Measurements from ENCODE around the gene MXRA8. TPM values are rescaled to one million over a fixed set of nuclear protein-coding genes. Genes with fewer than 3 reads are reported as not detected.

The MXRA8 gene
- total RNA-seq, 1 donor from 2014 or later = 20.2 TPM

DNA sequence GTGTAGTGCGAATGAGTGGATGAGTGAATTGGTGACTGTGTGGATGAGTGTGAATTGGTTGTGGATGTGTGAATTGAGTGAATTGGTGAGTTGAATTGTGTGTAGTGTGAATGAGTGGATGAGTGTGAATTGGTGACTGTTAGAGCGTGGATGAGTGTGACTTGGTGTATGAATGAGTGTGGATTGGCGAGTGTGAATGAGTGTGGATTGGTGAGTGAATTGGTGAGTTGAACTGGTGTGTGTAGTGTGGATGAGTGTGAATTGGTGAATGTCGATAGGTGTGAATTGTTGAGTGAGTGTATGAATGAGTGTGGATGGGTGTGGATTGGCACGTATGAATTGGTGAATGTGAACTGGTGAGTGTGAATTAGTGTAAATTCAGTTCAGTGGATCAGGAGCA lies 9.0 kb upstream of the MXRA8 start:
- Histone ChIP-seq H3K4me3 (no peak overlapping the region), H3K27ac (replicated peaks) (no peak overlapping the region), H3K4me1 (peaks cover 12% of the 10 kb centered on the region), H3K36me3 (no peaks in the 10 kb centered on the region), H3K9me3 (replicated peaks) (no peaks in the 10 kb centered on the region), H3K27me3 (ENCODE audit: low read depth) (no peaks in the 10 kb centered on the region)
- TF ChIP-seq, protein P1, sequence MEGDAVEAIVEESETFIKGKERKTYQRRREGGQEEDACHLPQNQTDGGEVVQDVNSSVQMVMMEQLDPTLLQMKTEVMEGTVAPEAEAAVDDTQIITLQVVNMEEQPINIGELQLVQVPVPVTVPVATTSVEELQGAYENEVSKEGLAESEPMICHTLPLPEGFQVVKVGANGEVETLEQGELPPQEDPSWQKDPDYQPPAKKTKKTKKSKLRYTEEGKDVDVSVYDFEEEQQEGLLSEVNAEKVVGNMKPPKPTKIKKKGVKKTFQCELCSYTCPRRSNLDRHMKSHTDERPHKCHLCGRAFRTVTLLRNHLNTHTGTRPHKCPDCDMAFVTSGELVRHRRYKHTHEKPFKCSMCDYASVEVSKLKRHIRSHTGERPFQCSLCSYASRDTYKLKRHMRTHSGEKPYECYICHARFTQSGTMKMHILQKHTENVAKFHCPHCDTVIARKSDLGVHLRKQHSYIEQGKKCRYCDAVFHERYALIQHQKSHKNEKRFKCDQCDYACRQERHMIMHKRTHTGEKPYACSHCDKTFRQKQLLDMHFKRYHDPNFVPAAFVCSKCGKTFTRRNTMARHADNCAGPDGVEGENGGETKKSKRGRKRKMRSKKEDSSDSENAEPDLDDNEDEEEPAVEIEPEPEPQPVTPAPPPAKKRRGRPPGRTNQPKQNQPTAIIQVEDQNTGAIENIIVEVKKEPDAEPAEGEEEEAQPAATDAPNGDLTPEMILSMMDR (IDR thresholded peaks at IDR 0.05; ENCODE audit: borderline replicate concordance) = no peak
- intact Hi-C loops (cut with micrococcal nuclease) = no loop called here
- DNase-seq = no peak

DNA sequence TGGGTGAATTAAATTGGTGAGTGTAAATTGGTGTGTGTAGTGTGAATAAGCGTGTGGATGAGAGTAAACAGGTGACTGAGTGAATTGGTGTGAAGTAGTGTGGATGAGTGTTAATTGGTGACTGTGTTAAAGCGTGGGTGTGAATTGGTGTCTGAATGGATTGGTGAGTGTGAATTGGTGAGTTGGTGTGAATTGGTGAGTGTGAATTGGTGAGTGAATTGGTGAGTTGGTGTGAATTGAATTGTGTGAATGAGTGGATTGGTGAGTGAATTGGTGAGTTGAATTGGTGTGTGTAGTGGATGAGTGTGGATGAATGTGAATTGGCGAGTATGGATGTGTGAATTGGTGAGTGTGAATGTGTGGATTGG lies 8.3 kb upstream of the MXRA8 start:
- H3K27me3 ChIP-seq (ENCODE audit: low read depth) = peaks cover 4% of the 10 kb centered on the region
- peaks cover 12% of the 10 kb centered on the region for H3K4me1 ChIP-seq
- intact Hi-C loops (cut with micrococcal nuclease) = no loop called here
- no peaks in the 10 kb centered on the region for H3K9me3 ChIP-seq (replicated peaks)
- DNase-seq = no peak
- H3K36me3 ChIP-seq = no peaks in the 10 kb centered on the region
- TF ChIP-seq, protein P1 (IDR thresholded peaks at IDR 0.05; ENCODE audit: borderline replicate concordance) = no peak
- H3K27ac ChIP-seq (replicated peaks) = no peak overlapping the region
- no peak overlapping the region for H3K4me3 ChIP-seq

DNA sequence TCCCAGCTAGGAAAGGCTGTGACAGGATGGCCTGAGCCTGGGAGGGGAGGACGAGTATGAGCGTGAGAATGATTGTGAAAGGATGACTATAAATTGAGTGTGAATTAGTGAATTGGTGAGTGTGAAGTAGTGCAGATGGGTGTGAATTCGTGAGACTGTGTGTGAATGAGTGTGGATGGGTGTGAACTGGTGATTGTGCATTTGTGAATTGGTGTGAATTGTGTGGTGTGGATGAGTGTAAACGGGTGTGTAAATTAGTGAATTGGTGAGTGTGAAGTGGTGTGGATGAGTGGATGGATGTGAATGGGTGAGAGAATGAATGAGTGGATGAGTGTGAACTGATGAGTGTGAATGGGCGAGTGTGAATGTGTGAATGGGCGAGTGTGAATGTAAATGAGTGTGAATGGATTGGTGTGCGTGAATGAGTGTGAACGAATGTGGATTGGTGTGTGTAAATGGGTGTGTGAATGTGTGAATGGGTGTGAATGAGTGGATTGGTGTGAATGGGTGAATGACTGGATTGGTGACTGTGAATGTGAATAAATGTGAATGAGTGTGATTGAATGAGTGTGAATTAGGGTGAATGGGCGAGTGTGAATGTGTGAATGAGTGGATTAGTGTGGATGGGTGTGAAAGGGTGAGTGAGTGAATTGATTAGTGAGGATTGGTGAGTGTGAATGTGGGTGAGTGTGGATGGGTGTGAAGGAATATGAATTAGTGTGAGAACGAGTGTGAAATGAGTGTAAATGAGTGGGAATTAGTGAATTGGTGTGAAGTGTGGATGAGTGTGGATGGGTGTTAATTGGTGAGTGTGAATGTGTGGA lies 7.7 kb upstream of the MXRA8 start:
- Histone ChIP-seq H3K27ac (replicated peaks) (no peak overlapping the region), H3K27me3 (ENCODE audit: low read depth) (peaks cover 10% of the 10 kb centered on the region), H3K36me3 (no peaks in the 10 kb centered on the region), H3K4me3 (no peak overlapping the region), H3K9me3 (replicated peaks) (no peaks in the 10 kb centered on the region), H3K4me1 (peaks cover 13% of the 10 kb centered on the region)
- TF ChIP-seq, protein P1 (IDR thresholded peaks at IDR 0.05; ENCODE audit: borderline replicate concordance) = no peak
- no peak for DNase-seq
- intact Hi-C loops (cut with micrococcal nuclease) = no loop called here

DNA sequence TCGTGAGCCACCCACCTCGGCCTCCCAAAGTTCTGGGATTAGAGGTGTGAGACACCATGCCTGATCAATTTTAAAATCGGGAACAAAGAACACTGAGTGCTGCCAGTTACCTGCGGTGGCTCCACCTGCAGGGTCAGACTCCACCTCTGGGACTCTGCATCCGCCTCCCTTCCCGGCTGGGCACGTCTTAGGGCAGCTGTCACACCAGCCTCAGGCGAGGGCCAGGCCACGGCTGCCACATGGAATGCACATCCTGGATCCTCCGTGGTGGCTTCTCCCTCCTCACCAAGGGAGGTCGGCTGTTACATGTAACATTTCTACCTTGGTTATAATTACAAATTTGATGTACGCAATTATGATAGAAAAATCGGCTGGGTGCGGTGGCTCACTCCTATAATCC lies 5.9 kb upstream of the MXRA8 start:
- intact Hi-C loops (cut with micrococcal nuclease) = no loop called here
- Histone ChIP-seq H3K4me3 (no peak overlapping the region), H3K9me3 (replicated peaks) (no peaks in the 10 kb centered on the region), H3K27ac (replicated peaks) (no peak overlapping the region), H3K36me3 (no peaks in the 10 kb centered on the region), H3K4me1 (peaks cover 27% of the 10 kb centered on the region), H3K27me3 (ENCODE audit: low read depth) (peaks cover 20% of the 10 kb centered on the region)
- TF ChIP-seq, protein P1 (IDR thresholded peaks at IDR 0.05; ENCODE audit: borderline replicate concordance) = no peak
- DNase-seq = no peak

DNA sequence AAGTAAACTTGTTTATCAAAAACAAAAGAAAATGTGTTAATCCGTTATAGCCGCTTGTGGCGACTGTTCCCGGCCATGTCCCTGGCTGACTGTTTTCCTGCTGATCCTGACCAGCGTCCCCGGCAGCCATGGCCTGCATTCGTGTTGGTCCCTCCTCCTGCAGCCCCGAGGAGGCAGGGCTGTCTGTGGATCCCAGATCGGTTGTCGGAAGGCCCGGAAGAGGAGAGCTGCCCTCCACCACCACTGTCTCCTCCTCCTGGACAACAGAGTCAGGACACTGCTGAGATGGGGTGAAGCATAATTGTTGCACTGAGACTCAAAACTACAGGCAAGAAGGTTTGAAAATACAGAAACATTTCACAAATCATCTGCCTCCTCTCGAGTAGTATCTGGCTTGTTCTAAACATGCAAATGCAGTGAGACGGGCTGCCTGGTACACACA lies 3.6 kb upstream of the MXRA8 start:
- Histone ChIP-seq H3K9me3 (replicated peaks) (no peaks in the 10 kb centered on the region), H3K4me3 (no peak overlapping the region), H3K27me3 (ENCODE audit: low read depth) (peaks cover 42% of the 10 kb centered on the region), H3K4me1 (peaks cover 37% of the 10 kb centered on the region), H3K27ac (replicated peaks) (peak overlapping the region; percentile 84), H3K36me3 (no peaks in the 10 kb centered on the region)
- peak; percentile 63 for DNase-seq
- intact Hi-C loops (cut with micrococcal nuclease) = no loop called here
- TF ChIP-seq, protein P1 (IDR thresholded peaks at IDR 0.05; ENCODE audit: borderline replicate concordance) = peak; percentile 11
